GM23338 (cell line): ENCODE measurements around the gene ENDOV. TPM values are rescaled to one million over a fixed set of nuclear protein-coding genes. Genes with fewer than 3 reads are reported as not detected.

Experiments
- ATAC-seq: fragments of 200-7000 bp; cut with Tn5 transposase; 3 replicates; pipeline ENCODE4 v1.9.1; 2020
- DNase-seq: peaks from one replicate; pipeline ENCODE4 v3.0.0-alpha.2; 2015; ENCODE audit warnings: low spot score
- H2AFZ ChIP-seq: fragments of 200-600 bp; sonication (generic); 2 replicates; pipeline ENCODE4 v1.8.0; 2016; ENCODE audit warnings: antibody characterized with exemption, mild to moderate bottlenecking, moderate library complexity
- H3F3A ChIP-seq: fragments of 200-600 bp; sonication (generic); replicated peaks from 2 replicates; pipeline ENCODE4 v1.8.0; 2017; ENCODE audit warnings: antibody characterized with exemption, mixed run types, low read depth
- H3K27ac ChIP-seq: fragments of 200-600 bp; sonication (generic); 2 replicates; pipeline ENCODE4 v1.6.1; 2016; ENCODE audit warnings: low read depth
- H3K27me3 ChIP-seq: fragments of 200-600 bp; sonication (generic); 2 replicates; pipeline ENCODE4 v1.8.0; 2016; ENCODE audit warnings: mild to moderate bottlenecking, mixed run types, moderate library complexity; ENCODE audit not compliant: insufficient read depth
- H3K36me3 ChIP-seq: fragments of 200-600 bp; sonication (generic); 2 replicates; pipeline ENCODE4 v1.8.0; 2016; ENCODE audit warnings: mild to moderate bottlenecking; ENCODE audit not compliant: insufficient read depth
- H3K4me1 ChIP-seq: fragments of 200-600 bp; sonication (generic); 2 replicates; pipeline ENCODE4 v1.8.0; 2016; ENCODE audit warnings: mild to moderate bottlenecking, moderate library complexity; ENCODE audit not compliant: insufficient read depth
- H3K4me2 ChIP-seq: fragments of 200-600 bp; sonication (generic); 2 replicates; pipeline ENCODE4 v1.7.1; 2017; ENCODE audit warnings: mixed run types
- H3K4me3 ChIP-seq: fragments of 200-600 bp; sonication (generic); 2 replicates; pipeline ENCODE4 v1.6.1; 2016; ENCODE audit warnings: mixed run types
- H3K79me2 ChIP-seq: fragments of 200-600 bp; sonication (generic); replicated peaks from 2 replicates; pipeline ENCODE4 v1.8.0; 2017; ENCODE audit warnings: mild to moderate bottlenecking; ENCODE audit not compliant: insufficient read depth
- H3K9me2 ChIP-seq: fragments of 200-600 bp; sonication (generic); 2 replicates; pipeline ENCODE4 v1.8.0; 2017; ENCODE audit not compliant: insufficient read depth
- H4K20me1 ChIP-seq: fragments of 200-600 bp; sonication (generic); replicated peaks from 2 replicates; pipeline ENCODE4 v1.8.0; 2017; ENCODE audit warnings: mild to moderate bottlenecking; ENCODE audit not compliant: insufficient read depth
- H3K27ac Mint-ChIP-seq: 2 replicates; pipeline ENCODE4 v1.8.0; 2020; ENCODE audit warnings: inconsistent platforms, mild to moderate bottlenecking, moderate library complexity, mixed read lengths
- H3K27me3 Mint-ChIP-seq: 3 replicates; pipeline ENCODE4 v1.8.0; 2022; ENCODE audit warnings: low read depth, mild to moderate bottlenecking, moderate library complexity, mixed read lengths, inconsistent platforms; ENCODE audit not compliant: insufficient read depth, poor library complexity
- H3K36me3 Mint-ChIP-seq: 3 replicates; pipeline ENCODE4 v1.8.0; 2021; ENCODE audit warnings: low read depth, mild to moderate bottlenecking, inconsistent platforms, moderate library complexity, mixed read lengths
- H3K4me1 Mint-ChIP-seq: 3 replicates; pipeline ENCODE4 v1.8.0; 2020; ENCODE audit warnings: mild to moderate bottlenecking, inconsistent platforms, mixed read lengths
- H3K4me3 Mint-ChIP-seq: 3 replicates; pipeline ENCODE4 v1.8.0; 2021; ENCODE audit warnings: moderate library complexity, mild to moderate bottlenecking, inconsistent platforms, mixed read lengths
- H3K9me3 Mint-ChIP-seq: 3 replicates; pipeline ENCODE4 v1.8.0; 2020; ENCODE audit warnings: moderate library complexity, mild to moderate bottlenecking, inconsistent platforms, mixed read lengths
- CREB1 ChIP-seq: fragments of 250-450 bp; sonication (Bioruptor Pico); IDR thresholded peaks from 2 replicates; pipeline ENCODE4 v1.5.0; 2020; ENCODE audit warnings: low read depth, mild to moderate bottlenecking, moderate library complexity
- EZH2phosphoT487 ChIP-seq: fragments of 200-600 bp; sonication (generic); IDR thresholded peaks from one replicate; pipeline ENCODE4 v1.8.1; 2018; ENCODE audit warnings: antibody characterized with exemption; ENCODE audit not compliant: unreplicated experiment
- JUNB ChIP-seq: IDR thresholded peaks from one replicate; pipeline ENCODE4 v1.6.1; 2016; ENCODE audit warnings: antibody characterized with exemption; ENCODE audit not compliant: unreplicated experiment
- NANOG ChIP-seq: IDR thresholded peaks from 2 replicates; pipeline ENCODE4 v1.6.1; 2016; ENCODE audit warnings: antibody characterized with exemption, borderline replicate concordance
- ZNF114 ChIP-seq: fragments of 250-450 bp; sonication (Bioruptor Pico); IDR thresholded peaks from 2 replicates; pipeline ENCODE4 v1.5.0; 2020; ENCODE audit warnings: mild to moderate bottlenecking, moderate library complexity
- ZNF331 ChIP-seq: fragments of 250-450 bp; sonication (Bioruptor Pico); IDR thresholded peaks from 2 replicates; pipeline ENCODE4 v1.5.0; 2020; ENCODE audit warnings: low read depth, mild to moderate bottlenecking, moderate library complexity
- polyA plus RNA-seq: library from polyadenylated mRNA; unstranded; fragments of >200 nt; fragmentation: Nextera tagmentation; extraction: Ambion mirVana; gene quantifications from 2 replicates; pipeline ENCODE4 v1.2.1, GENCODE V29; 2016
- total RNA-seq: library from RNA; depleted of rRNA; stranded (reverse); fragments of >200 nt; shearing (Covaris generic); gene quantifications from 2 replicates; pipeline ENCODE4 v1.2.3, GENCODE V29; 2014
- TF ChIP-seq, protein P1 (sequence below): IDR thresholded peaks from one replicate; pipeline ENCODE4 v1.6.1; 2018; ENCODE audit warnings: antibody characterized with exemption; ENCODE audit not compliant: unreplicated experiment
- TF ChIP-seq, protein P2 (sequence below): IDR thresholded peaks from 2 replicates; pipeline ENCODE4 v1.6.1; 2016; ENCODE audit warnings: antibody characterized with exemption
- TF ChIP-seq, protein P3 (sequence below): fragments of 250-450 bp; sonication (Bioruptor Pico); IDR thresholded peaks from 2 replicates; pipeline ENCODE4 v1.5.0; 2020; ENCODE audit warnings: mild to moderate bottlenecking, moderate library complexity

The ENDOV gene
- total and polyA plus RNA-seq, 2 experiments from 2014 or later, result 11.5 to 16.1 TPM

DNA sequence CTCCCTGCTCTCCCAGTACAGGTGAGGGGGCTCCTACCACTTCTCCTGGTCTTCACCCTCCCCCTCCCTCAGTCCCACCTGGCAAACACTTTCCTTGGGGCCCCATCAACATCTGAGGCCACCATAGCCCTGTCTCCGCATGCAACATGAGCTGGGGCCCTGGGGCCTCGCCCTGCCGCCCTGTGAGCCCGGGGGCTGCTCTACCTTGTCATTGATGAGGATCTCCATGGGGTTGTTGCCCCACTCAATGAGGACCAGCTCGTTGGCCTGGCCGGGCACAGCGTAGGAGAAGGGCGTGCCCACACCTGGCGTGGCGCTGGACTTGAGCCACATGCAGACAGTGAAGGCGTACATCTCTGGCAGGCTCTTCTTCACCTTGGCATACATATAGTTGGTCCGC lies 58.0 kb downstream of the ENDOV start:
- no peak overlapping the region for H3K27ac ChIP-seq
- peaks cover 68% of the 10 kb centered on the region for H3K27me3 ChIP-seq
- Mint-ChIP-seq H3K27ac (no peak overlapping the region), H3K4me3 (no peak overlapping the region), H3K36me3 (no peaks in the 10 kb centered on the region), H3K4me1 (peaks cover 12% of the 10 kb centered on the region; the same call in 2 of the 3 replicates), H3K9me3 (no peaks in the 10 kb centered on the region), H3K27me3 (peaks cover 64% of the 10 kb centered on the region)
- ATAC-seq (no peak), DNase-seq (no peak)
- H2AFZ ChIP-seq, result no peak overlapping the region
- H3K79me2 ChIP-seq, result no peaks in the 10 kb centered on the region
- H3K4me1 ChIP-seq, result 0 out of 2 replicates have a peak, but pooled peaks cover 3% of the 10 kb centered on the region
- H3K4me3 ChIP-seq, result no peak overlapping the region
- TF ChIP-seq, protein P1, sequence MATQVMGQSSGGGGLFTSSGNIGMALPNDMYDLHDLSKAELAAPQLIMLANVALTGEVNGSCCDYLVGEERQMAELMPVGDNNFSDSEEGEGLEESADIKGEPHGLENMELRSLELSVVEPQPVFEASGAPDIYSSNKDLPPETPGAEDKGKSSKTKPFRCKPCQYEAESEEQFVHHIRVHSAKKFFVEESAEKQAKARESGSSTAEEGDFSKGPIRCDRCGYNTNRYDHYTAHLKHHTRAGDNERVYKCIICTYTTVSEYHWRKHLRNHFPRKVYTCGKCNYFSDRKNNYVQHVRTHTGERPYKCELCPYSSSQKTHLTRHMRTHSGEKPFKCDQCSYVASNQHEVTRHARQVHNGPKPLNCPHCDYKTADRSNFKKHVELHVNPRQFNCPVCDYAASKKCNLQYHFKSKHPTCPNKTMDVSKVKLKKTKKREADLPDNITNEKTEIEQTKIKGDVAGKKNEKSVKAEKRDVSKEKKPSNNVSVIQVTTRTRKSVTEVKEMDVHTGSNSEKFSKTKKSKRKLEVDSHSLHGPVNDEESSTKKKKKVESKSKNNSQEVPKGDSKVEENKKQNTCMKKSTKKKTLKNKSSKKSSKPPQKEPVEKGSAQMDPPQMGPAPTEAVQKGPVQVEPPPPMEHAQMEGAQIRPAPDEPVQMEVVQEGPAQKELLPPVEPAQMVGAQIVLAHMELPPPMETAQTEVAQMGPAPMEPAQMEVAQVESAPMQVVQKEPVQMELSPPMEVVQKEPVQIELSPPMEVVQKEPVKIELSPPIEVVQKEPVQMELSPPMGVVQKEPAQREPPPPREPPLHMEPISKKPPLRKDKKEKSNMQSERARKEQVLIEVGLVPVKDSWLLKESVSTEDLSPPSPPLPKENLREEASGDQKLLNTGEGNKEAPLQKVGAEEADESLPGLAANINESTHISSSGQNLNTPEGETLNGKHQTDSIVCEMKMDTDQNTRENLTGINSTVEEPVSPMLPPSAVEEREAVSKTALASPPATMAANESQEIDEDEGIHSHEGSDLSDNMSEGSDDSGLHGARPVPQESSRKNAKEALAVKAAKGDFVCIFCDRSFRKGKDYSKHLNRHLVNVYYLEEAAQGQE, result no peak
- TF ChIP-seq ZNF114 (CRISPR knock-in tag), result no peak
- TF ChIP-seq JUNB, result no peak
- TF ChIP-seq, protein P2, sequence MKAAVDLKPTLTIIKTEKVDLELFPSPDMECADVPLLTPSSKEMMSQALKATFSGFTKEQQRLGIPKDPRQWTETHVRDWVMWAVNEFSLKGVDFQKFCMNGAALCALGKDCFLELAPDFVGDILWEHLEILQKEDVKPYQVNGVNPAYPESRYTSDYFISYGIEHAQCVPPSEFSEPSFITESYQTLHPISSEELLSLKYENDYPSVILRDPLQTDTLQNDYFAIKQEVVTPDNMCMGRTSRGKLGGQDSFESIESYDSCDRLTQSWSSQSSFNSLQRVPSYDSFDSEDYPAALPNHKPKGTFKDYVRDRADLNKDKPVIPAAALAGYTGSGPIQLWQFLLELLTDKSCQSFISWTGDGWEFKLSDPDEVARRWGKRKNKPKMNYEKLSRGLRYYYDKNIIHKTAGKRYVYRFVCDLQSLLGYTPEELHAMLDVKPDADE, result no peak
- TF ChIP-seq, protein P3, sequence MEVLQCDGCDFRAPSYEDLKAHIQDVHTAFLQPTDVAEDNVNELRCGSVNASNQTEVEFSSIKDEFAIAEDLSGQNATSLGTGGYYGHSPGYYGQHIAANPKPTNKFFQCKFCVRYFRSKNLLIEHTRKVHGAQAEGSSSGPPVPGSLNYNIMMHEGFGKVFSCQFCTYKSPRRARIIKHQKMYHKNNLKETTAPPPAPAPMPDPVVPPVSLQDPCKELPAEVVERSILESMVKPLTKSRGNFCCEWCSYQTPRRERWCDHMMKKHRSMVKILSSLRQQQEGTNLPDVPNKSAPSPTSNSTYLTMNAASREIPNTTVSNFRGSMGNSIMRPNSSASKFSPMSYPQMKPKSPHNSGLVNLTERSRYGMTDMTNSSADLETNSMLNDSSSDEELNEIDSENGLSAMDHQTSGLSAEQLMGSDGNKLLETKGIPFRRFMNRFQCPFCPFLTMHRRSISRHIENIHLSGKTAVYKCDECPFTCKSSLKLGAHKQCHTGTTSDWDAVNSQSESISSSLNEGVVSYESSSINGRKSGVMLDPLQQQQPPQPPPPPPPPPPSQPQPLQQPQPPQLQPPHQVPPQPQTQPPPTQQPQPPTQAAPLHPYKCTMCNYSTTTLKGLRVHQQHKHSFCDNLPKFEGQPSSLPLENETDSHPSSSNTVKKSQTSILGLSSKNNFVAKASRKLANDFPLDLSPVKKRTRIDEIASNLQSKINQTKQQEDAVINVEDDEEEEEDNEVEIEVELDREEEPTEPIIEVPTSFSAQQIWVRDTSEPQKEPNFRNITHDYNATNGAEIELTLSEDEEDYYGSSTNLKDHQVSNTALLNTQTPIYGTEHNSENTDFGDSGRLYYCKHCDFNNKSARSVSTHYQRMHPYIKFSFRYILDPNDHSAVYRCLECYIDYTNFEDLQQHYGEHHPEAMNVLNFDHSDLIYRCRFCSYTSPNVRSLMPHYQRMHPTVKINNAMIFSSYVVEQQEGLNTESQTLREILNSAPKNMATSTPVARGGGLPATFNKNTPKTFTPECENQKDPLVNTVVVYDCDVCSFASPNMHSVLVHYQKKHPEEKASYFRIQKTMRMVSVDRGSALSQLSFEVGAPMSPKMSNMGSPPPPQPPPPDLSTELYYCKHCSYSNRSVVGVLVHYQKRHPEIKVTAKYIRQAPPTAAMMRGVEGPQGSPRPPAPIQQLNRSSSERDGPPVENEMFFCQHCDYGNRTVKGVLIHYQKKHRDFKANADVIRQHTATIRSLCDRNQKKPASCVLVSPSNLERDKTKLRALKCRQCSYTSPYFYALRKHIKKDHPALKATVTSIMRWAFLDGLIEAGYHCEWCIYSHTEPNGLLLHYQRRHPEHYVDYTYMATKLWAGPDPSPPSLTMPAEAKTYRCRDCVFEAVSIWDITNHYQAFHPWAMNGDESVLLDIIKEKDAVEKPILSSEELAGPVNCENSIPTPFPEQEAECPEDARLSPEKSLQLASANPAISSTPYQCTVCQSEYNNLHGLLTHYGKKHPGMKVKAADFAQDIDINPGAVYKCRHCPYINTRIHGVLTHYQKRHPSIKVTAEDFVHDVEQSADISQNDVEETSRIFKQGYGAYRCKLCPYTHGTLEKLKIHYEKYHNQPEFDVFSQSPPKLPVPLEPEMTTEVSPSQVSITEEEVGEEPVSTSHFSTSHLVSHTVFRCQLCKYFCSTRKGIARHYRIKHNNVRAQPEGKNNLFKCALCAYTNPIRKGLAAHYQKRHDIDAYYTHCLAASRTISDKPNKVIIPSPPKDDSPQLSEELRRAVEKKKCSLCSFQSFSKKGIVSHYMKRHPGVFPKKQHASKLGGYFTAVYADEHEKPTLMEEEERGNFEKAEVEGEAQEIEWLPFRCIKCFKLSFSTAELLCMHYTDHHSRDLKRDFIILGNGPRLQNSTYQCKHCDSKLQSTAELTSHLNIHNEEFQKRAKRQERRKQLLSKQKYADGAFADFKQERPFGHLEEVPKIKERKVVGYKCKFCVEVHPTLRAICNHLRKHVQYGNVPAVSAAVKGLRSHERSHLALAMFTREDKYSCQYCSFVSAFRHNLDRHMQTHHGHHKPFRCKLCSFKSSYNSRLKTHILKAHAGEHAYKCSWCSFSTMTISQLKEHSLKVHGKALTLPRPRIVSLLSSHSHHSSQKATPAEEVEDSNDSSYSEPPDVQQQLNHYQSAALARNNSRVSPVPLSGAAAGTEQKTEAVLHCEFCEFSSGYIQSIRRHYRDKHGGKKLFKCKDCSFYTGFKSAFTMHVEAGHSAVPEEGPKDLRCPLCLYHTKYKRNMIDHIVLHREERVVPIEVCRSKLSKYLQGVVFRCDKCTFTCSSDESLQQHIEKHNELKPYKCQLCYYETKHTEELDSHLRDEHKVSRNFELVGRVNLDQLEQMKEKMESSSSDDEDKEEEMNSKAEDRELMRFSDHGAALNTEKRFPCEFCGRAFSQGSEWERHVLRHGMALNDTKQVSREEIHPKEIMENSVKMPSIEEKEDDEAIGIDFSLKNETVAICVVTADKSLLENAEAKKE (CRISPR knock-in tag), result no peak
- no peak for TF ChIP-seq ZNF331
- no peak for TF ChIP-seq EZH2phosphoT487
- no peak for TF ChIP-seq NANOG
- no peak for TF ChIP-seq CREB1
- no peaks in the 10 kb centered on the region for H3K36me3 ChIP-seq
- no peaks in the 10 kb centered on the region for H3F3A ChIP-seq
- H3K4me2 ChIP-seq, result no peak overlapping the region
- H4K20me1 ChIP-seq, result 0 out of 2 replicates have a peak, but pooled peaks cover 5% of the 10 kb centered on the region
- no peaks in the 10 kb centered on the region for H3K9me2 ChIP-seq
